NCI-H748 treated with DMSO at 0.1 percent for 48 hours (cell line): ENCODE measurements around the gene MCM7.

Experiments
- DNase-seq: peaks from one replicate; lab custom pipeline; 2025; lab: John Stamatoyannopoulos, UW

The MCM7 gene

GRCh38 chr7:100071018-100071723 lies 30.0 kb downstream of the MCM7 start:
- DNase-seq = no peak

- DNase-seq = no peak
These were observed 31.2 kb downstream of the MCM7 start for GRCh38 chr7:100069991-100070390.

- no peak for DNase-seq
These were observed 34.2 kb downstream of the MCM7 start for GRCh38 chr7:100066953-100067352.

GRCh38 chr7:100065452-100066186 lies 35.6 kb downstream of the MCM7 start:
- DNase-seq = no peak

- no peak for DNase-seq
These were observed 37.0 kb downstream of the MCM7 start for GRCh38 chr7:100064162-100064561.

- no peak for DNase-seq
These were observed 37.8 kb downstream of the MCM7 start for GRCh38 chr7:100063376-100063775.

GRCh38 chr7:100061518-100062193 lies 39.5 kb downstream of the MCM7 start:
- DNase-seq = no peak

GRCh38 chr7:100059251-100059739 lies 41.9 kb downstream of the MCM7 start:
- DNase-seq = no peak

- no peak for DNase-seq
These were observed 44.2 kb downstream of the MCM7 start for GRCh38 chr7:100057006-100057405.

- DNase-seq = peak; percentile 26
These were observed 48.0 kb downstream of the MCM7 start for GRCh38 chr7:100053215-100053614.

GRCh38 chr7:100051611-100052010 lies 49.6 kb downstream of the MCM7 start:
- DNase-seq = no peak

GRCh38 chr7:100049441-100050291 lies 51.5 kb downstream of the MCM7 start, which contains the start of gene ZSCAN21:
Gene ZSCAN21 (plus strand): TSS chr7:100049774. CDS start chr7:100057007, 7,233 bp downstream.
- peak; percentile 63 for DNase-seq

- no peak for DNase-seq
These were observed 52.5 kb downstream of the MCM7 start for GRCh38 chr7:100048680-100049079.

GRCh38 chr7:100044718-100045117 lies 56.5 kb downstream of the MCM7 start:
- DNase-seq = no peak
